Nephron (organoid): ENCODE measurements around the gene LLGL2.

Source experiments
- H3K27ac Mint-ChIP-seq, 3 experiments: 2 replicates each; pipeline ENCODE4 v1.8.0; 2020; ENCODE audit warnings: mixed read lengths in 3 of 3, mild to moderate bottlenecking in 2 of 3, moderate library complexity in 1 of 3
- H3K27me3 Mint-ChIP-seq: 2 replicates; pipeline ENCODE4 v1.8.0; 2021; ENCODE audit warnings: low read depth, mild to moderate bottlenecking, moderate library complexity, mixed read lengths
- H3K36me3 Mint-ChIP-seq: 2 replicates; pipeline ENCODE4 v1.8.0; 2020; ENCODE audit warnings: low read depth, mixed read lengths
- H3K4me1 Mint-ChIP-seq: 2 replicates; pipeline ENCODE4 v1.8.0; 2020; ENCODE audit warnings: mixed read lengths
- H3K4me3 Mint-ChIP-seq, 3 experiments: 2 replicates each; pipeline ENCODE4 v1.8.0; 2020; ENCODE audit warnings: mild to moderate bottlenecking in 3 of 3, mixed read lengths in 3 of 3, moderate library complexity in 2 of 3
- H3K9me3 Mint-ChIP-seq: 2 replicates; pipeline ENCODE4 v1.8.0; 2020; ENCODE audit warnings: mixed read lengths
- TF ChIP-seq, protein P1 (sequence below), 3 experiments: fragments of 200-600 bp; sonication (generic); IDR thresholded peaks; one replicate each; pipeline ENCODE4 v1.5.0; 2021; ENCODE audit warnings: antibody characterized with exemption in 3 of 3; ENCODE audit not compliant: unreplicated experiment in 3 of 3

The LLGL2 gene

DNA sequence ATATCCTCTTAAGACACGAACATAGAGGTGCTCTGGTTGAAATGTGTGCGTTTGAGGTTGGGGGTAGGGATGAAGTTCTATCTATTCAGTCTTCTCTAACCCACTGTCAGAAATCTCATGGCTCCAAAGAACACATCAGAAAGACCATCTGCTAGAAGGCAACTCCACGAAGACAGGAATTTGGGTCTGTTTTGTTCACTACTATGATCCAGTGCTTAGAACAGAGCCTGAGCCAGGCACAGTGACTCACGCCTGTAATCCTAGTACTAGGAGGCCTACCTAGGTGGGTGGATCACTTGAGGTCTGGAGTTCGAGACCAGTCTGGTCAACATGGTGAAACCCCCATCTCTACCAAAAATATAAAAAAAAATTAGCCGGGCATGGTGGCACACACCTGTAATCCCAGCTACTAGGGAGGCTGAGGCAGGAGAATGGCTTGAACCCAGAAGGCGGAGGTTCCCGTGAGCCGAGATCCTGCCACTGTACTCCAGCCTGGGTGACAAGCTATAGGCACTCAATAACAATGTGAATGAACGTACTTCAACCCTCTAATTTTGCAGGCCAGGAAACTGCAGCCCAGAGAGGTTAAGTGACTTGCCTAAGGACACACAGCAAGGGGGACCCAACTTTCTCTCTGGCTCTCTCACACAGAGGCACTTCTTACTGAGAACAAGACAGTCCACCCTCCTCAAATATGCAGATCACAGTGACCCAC lies 12.4 kb upstream of the LLGL2 start:
- H3K4me3 Mint-ChIP-seq: peak overlapping the region; percentile 87 to 89 (median 88)
- H3K27ac Mint-ChIP-seq: no peak overlapping the region
- no peaks in the 10 kb centered on the region for H3K9me3 Mint-ChIP-seq
- peaks cover 46% of the 10 kb centered on the region for H3K4me1 Mint-ChIP-seq
- H3K27me3 Mint-ChIP-seq: no peaks in the 10 kb centered on the region
- peaks cover 19% of the 10 kb centered on the region for H3K36me3 Mint-ChIP-seq
- TF ChIP-seq, protein P1, sequence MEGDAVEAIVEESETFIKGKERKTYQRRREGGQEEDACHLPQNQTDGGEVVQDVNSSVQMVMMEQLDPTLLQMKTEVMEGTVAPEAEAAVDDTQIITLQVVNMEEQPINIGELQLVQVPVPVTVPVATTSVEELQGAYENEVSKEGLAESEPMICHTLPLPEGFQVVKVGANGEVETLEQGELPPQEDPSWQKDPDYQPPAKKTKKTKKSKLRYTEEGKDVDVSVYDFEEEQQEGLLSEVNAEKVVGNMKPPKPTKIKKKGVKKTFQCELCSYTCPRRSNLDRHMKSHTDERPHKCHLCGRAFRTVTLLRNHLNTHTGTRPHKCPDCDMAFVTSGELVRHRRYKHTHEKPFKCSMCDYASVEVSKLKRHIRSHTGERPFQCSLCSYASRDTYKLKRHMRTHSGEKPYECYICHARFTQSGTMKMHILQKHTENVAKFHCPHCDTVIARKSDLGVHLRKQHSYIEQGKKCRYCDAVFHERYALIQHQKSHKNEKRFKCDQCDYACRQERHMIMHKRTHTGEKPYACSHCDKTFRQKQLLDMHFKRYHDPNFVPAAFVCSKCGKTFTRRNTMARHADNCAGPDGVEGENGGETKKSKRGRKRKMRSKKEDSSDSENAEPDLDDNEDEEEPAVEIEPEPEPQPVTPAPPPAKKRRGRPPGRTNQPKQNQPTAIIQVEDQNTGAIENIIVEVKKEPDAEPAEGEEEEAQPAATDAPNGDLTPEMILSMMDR (IDR thresholded peaks at IDR 0.05; ENCODE audit: unreplicated experiment in 3 of 3): no peak

DNA sequence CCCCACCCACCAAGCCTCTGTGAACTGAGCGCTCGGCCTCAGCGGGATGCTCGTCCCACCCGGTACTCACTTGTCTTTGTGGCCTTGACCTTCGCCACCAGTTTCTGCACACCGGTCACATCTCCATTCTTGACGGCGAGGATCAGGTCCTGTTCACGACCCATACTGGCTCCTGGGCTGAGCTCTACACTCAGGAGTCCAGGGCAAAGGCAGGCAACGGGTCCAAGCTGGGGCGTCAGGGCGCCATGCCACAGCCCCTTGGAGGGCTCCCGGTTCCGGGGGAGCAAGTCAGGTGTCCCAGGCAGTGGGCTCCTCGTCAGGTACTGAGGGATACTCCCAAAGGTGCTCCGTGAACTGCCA lies 11.9 kb upstream of the LLGL2 start:
- Mint-ChIP-seq H3K27me3 (no peaks in the 10 kb centered on the region), H3K4me3 (peak overlapping the region; percentile 87 to 89 (median 88))
- TF ChIP-seq, protein P1 (IDR thresholded peaks at IDR 0.05; ENCODE audit: unreplicated experiment in 3 of 3): no peak

DNA sequence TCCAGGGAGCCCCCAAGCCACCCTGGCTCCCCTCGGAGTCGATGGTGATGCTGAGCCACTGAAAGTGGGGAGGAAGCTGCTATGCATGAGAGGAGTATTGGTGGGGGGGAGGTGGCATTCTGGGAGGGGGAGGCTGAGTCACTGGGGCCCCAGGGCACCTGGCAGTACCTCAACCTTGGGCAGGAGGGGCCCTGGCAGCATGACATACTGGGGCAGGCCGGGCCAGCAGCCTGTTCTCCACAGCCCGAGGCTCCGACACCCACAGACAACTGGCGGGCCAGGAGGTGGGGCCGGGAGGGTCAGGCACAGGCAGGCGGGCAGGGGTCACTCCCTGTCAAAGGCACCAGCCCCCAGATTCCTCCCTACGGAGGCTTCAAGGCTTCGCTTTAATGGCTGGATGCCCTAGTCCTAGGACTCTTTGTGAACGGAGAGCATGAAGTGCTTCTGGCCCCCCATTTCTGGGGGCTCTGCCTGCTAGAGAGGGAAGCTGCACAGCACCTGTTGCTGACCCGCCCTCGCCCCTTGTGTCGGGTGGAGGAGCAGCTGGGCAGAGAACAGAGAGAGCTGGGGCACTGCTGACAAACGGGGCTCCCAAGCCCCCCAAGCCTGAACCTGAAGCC lies 11.1 kb upstream of the LLGL2 start:
- H3K36me3 Mint-ChIP-seq: peaks cover 22% of the 10 kb centered on the region
- peak overlapping the region in 1 of 3 experiments; percentile 53 for H3K27ac Mint-ChIP-seq
- peaks cover 41% of the 10 kb centered on the region for H3K4me1 Mint-ChIP-seq
- H3K27me3 Mint-ChIP-seq: no peaks in the 10 kb centered on the region
- no peaks in the 10 kb centered on the region for H3K9me3 Mint-ChIP-seq
- peak overlapping the region; percentile 87 to 89 (median 88) for H3K4me3 Mint-ChIP-seq
- TF ChIP-seq, protein P1 (IDR thresholded peaks at IDR 0.05; ENCODE audit: unreplicated experiment in 3 of 3): no peak

More for the DNA sequence above, 11.9 kb upstream of the LLGL2 start:
- H3K4me1 Mint-ChIP-seq: peaks cover 46% of the 10 kb centered on the region
- peaks cover 24% of the 10 kb centered on the region for H3K36me3 Mint-ChIP-seq
- H3K27ac Mint-ChIP-seq: no peak overlapping the region
- no peaks in the 10 kb centered on the region for H3K9me3 Mint-ChIP-seq

DNA sequence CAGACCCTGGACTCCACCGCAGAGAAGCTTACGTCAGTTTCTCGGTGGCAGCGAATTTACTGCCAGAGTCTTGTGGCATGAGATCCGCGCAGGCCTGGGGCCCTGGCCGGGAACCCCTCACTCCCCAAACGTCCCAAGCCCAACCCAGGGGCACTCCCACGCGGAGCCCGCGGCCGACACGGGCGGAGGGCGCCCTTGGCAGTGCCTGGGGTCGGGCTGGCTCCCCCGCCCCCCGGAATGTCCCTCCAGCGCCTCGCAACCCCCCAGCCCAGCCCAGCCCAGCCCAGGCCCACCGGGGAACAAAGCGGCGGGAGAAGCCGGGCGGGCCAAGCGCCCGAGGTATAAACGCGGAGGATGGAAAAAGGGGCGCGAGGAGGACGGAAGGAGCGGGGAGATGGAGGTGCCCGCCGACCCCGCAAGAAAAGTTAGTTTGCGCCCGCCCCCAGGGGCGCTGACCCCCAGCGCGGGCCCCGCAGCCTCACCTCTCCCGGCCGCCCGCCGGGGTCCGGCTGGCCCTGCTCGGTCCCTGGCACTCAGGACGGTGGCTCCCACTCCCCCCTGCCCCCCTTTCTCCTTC lies 10.5 kb upstream of the LLGL2 start:
- Mint-ChIP-seq H3K4me3 (peak overlapping the region; percentile 87 to 90 (median 89)), H3K36me3 (peaks cover 22% of the 10 kb centered on the region), H3K9me3 (no peaks in the 10 kb centered on the region), H3K27ac (no peak overlapping the region), H3K27me3 (no peaks in the 10 kb centered on the region), H3K4me1 (peaks cover 36% of the 10 kb centered on the region)
- TF ChIP-seq, protein P1 (IDR thresholded peaks at IDR 0.05; ENCODE audit: unreplicated experiment in 3 of 3): no peak

DNA sequence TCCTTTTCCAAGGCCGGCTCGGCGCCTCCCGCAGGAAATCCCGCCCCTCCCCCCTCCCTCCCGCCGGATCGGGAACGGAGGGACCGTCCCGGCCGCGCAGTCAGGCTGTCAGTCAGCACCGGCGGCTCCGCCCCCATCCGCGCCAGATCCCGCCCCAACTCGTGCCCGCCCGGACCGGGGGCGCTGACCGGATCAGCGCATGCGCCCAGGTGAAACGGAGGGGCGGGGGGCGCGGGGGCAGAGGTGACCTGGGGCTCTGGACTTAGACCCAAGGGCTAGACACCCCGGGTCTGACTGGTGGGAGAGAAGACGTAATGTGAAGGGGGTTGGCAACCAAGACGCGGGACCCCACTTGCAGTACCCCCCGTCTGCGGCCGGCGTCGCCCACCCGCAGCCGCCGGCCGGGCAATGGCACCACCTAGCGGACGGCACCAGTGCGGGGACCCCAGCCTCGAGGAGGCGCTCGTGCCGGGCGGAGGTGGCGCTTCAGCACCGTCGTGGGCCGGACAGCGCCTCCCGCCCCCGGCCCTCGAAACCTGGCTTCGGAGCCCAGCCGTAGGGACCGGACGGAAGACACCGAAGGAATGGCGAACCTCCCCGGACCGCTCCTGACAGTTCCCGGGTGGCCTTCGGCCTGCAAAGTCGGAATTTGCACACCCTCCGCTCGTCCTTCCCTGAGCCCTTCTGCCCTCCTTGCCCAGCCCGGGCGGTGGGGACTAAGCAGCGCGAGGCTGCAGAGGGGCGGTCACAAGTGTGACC lies 9.8 kb upstream of the LLGL2 start, which contains the start of gene CASKIN2:
Gene CASKIN2 (minus strand): TSS at position 42 of the 759 bp plus-strand sequence. CDS start 1,733 bp downstream, outside the sequence.
- Mint-ChIP-seq H3K36me3 (peaks cover 22% of the 10 kb centered on the region), H3K4me3 (peak within 1 kb of the TSS; percentile 87 to 90 (median 89)), H3K27ac (no peak within 1 kb of the TSS), H3K27me3 (no peaks in the 10 kb centered on the region), H3K9me3 (no peaks in the 10 kb centered on the region), H3K4me1 (peaks cover 36% of the 10 kb centered on the region)
- TF ChIP-seq, protein P1 (IDR thresholded peaks at IDR 0.05; ENCODE audit: unreplicated experiment in 3 of 3): peak; percentile 99 to 100 (median 99)
